H9 (cell line): ENCODE data around the gene MLIP. TPM values are rescaled to one million over a fixed set of nuclear protein-coding genes. Genes with fewer than 3 reads are reported as not detected.

ENCODE experiments used
- DNase-seq: peaks from one replicate; pipeline ENCODE4 v3.0.0-alpha.2; 2017
- H2AFZ ChIP-seq: one replicate; pipeline ENCODE4 v1.6.1; 2013; ENCODE audit warnings: mild to moderate bottlenecking, low read length, control low read depth, moderate library complexity
- H2AK5ac ChIP-seq: 2 replicates; pipeline ENCODE4 v1.6.1; 2013; ENCODE audit warnings: low read length, control low read depth, mixed read lengths; ENCODE audit not compliant: insufficient read length
- H2BK120ac ChIP-seq: one replicate; pipeline ENCODE4 v1.6.1; 2013; ENCODE audit warnings: low read depth, mild to moderate bottlenecking, low read length, control low read depth, inconsistent platforms; ENCODE audit not compliant: poor library complexity, severe bottlenecking
- H2BK12ac ChIP-seq: 2 replicates; pipeline ENCODE4 v1.6.1; 2013; ENCODE audit warnings: low read length, control low read depth, mixed read lengths, low read depth; ENCODE audit not compliant: insufficient read length
- H2BK15ac ChIP-seq: 2 replicates; pipeline ENCODE4 v1.6.1; 2013; ENCODE audit warnings: low read depth, low read length, control low read depth
- H2BK20ac ChIP-seq: one replicate; pipeline ENCODE4 v1.6.1; 2013; ENCODE audit warnings: low read depth, mild to moderate bottlenecking, low read length, control low read depth, inconsistent platforms; ENCODE audit not compliant: poor library complexity, severe bottlenecking
- H2BK5ac ChIP-seq: 2 replicates; pipeline ENCODE4 v1.6.1; 2013; ENCODE audit warnings: low read length, control low read depth, mixed read lengths; ENCODE audit not compliant: insufficient read length
- H3K14ac ChIP-seq: 2 replicates; pipeline ENCODE4 v1.6.1; 2013; ENCODE audit warnings: low read length, control low read depth; ENCODE audit not compliant: insufficient read depth
- H3K18ac ChIP-seq: 2 replicates; pipeline ENCODE4 v1.6.1; 2013; ENCODE audit warnings: low read depth, mild to moderate bottlenecking, mixed read lengths, low read length, control low read depth; ENCODE audit not compliant: insufficient read length
- H3K23ac ChIP-seq: 2 replicates; pipeline ENCODE4 v1.6.1; 2013; ENCODE audit warnings: low read length, control low read depth, mixed read lengths, low read depth; ENCODE audit not compliant: insufficient read length
- H3K23me2 ChIP-seq: 2 replicates; pipeline ENCODE4 v1.6.1; 2013; ENCODE audit warnings: low read depth, mild to moderate bottlenecking, mixed read lengths, low read length, control low read depth; ENCODE audit not compliant: insufficient read length, poor library complexity, severe bottlenecking
- H3K27ac ChIP-seq: 2 replicates; pipeline ENCODE4 v1.5.1; 2013; ENCODE audit warnings: low read length, control low read depth, mixed read lengths, low read depth; ENCODE audit not compliant: insufficient read length
- H3K27me3 ChIP-seq: 2 replicates; pipeline ENCODE4 v1.6.1; 2013; ENCODE audit warnings: low read length, control low read depth, inconsistent platforms; ENCODE audit not compliant: insufficient read depth
- H3K4ac ChIP-seq: 2 replicates; pipeline ENCODE4 v1.6.1; 2013; ENCODE audit warnings: low read depth, mild to moderate bottlenecking, control low read depth, inconsistent platforms, low read length, moderate library complexity
- H3K4me1 ChIP-seq: 2 replicates; pipeline ENCODE4 v1.6.1; 2013; ENCODE audit warnings: low read length, control low read depth, inconsistent platforms; ENCODE audit not compliant: insufficient read depth
- H3K4me2 ChIP-seq: 2 replicates; pipeline ENCODE4 v1.6.1; 2013; ENCODE audit warnings: low read length, control low read depth, mixed read lengths; ENCODE audit not compliant: insufficient read length, insufficient read depth
- H3K56ac ChIP-seq: 2 replicates; pipeline ENCODE4 v1.6.1; 2013; ENCODE audit warnings: low read depth, mild to moderate bottlenecking, mixed read lengths, low read length, control low read depth; ENCODE audit not compliant: insufficient read length
- H3K79me1 ChIP-seq: 2 replicates; pipeline ENCODE4 v1.6.1; 2013; ENCODE audit warnings: low read depth, mild to moderate bottlenecking, moderate library complexity, low read length, control low read depth, inconsistent platforms; ENCODE audit not compliant: insufficient read depth, poor library complexity, severe bottlenecking
- H3K79me2 ChIP-seq: 2 replicates; pipeline ENCODE4 v1.6.1; 2013; ENCODE audit warnings: low read length, control low read depth, inconsistent platforms; ENCODE audit not compliant: insufficient read depth
- H3K9ac ChIP-seq: 2 replicates; pipeline ENCODE4 v1.6.1; 2013; ENCODE audit warnings: low read length, control low read depth, mixed read lengths; ENCODE audit not compliant: insufficient read length; ENCODE audit errors: extremely low read depth
- H3K9me3 ChIP-seq: one replicate; pipeline ENCODE4 v1.6.1; 2013; ENCODE audit warnings: low read depth, low read length, inconsistent platforms; ENCODE audit not compliant: control insufficient read depth
- H3T11ph ChIP-seq: one replicate; pipeline ENCODE4 v1.6.1; 2013; ENCODE audit warnings: mild to moderate bottlenecking, low read length, control low read depth, inconsistent platforms
- H4K20me1 ChIP-seq: one replicate; pipeline ENCODE4 v1.6.1; 2013; ENCODE audit not compliant: control insufficient read depth, insufficient read length, insufficient read depth
- H4K5ac ChIP-seq: 2 replicates; pipeline ENCODE4 v1.6.1; 2013; ENCODE audit warnings: low read depth, mild to moderate bottlenecking, mixed read lengths, low read length, control low read depth; ENCODE audit not compliant: insufficient read length
- H4K8ac ChIP-seq: replicated peaks from 2 replicates; pipeline ENCODE4 v1.6.1; 2013; ENCODE audit warnings: low read length, control low read depth, mixed read lengths, low read depth; ENCODE audit not compliant: insufficient read length
- H4K91ac ChIP-seq: 2 replicates; pipeline ENCODE4 v1.6.1; 2013; ENCODE audit warnings: low read depth, mild to moderate bottlenecking, moderate library complexity, mixed read lengths, low read length, control low read depth; ENCODE audit not compliant: insufficient read length
- H3K27ac Mint-ChIP-seq, 3 experiments: 2 replicates in 2 of 3; 3 replicates in 1 of 3; pipeline ENCODE4 v1.8.0; 2020 to 2021; ENCODE audit warnings: mixed read lengths in 3 of 3, mild to moderate bottlenecking in 1 of 3, moderate library complexity in 1 of 3
- H3K27me3 Mint-ChIP-seq: 2 replicates; pipeline ENCODE4 v1.8.0; 2021; ENCODE audit warnings: low read depth, mild to moderate bottlenecking, moderate library complexity, mixed read lengths
- H3K36me3 Mint-ChIP-seq, 3 experiments: 2 replicates in 2 of 3; 3 replicates in 1 of 3; pipeline ENCODE4 v1.8.0; 2020 to 2021; ENCODE audit warnings: low read depth in 3 of 3, mixed read lengths in 3 of 3; ENCODE audit not compliant: insufficient read depth in 1 of 3
- H3K4me1 Mint-ChIP-seq, 2 experiments: 2 replicates each; pipeline ENCODE4 v1.8.0; 2020; ENCODE audit warnings: mixed read lengths in 2 of 2
- H3K4me3 Mint-ChIP-seq, 2 experiments: 2 replicates in 1 of 2; 3 replicates in 1 of 2; pipeline ENCODE4 v1.8.0; 2020 to 2021; ENCODE audit warnings: mild to moderate bottlenecking in 2 of 2, mixed read lengths in 2 of 2, moderate library complexity in 1 of 2
- H3K9me3 Mint-ChIP-seq, 2 experiments: 2 replicates in 1 of 2; 3 replicates in 1 of 2; pipeline ENCODE4 v1.8.0; 2020; ENCODE audit warnings: mild to moderate bottlenecking in 2 of 2, mixed read lengths in 2 of 2, moderate library complexity in 1 of 2
- CTCF ChIP-seq: fragments of 200-600 bp; sonication (generic); conservative IDR thresholded peaks from 3 replicates; pipeline ENCODE4 v1.8.0; 2021; ENCODE audit warnings: antibody characterized with exemption, mild to moderate bottlenecking
- WGBS: extraction: QIAGEN DNeasy Blood & Tissue Kit; methylation state at CpG from one replicate; pipeline ENCODE4 v1.1.7; 2013; ENCODE audit warnings: missing lambda C conversion rate, low lambda C conversion rate, mixed read lengths; ENCODE audit not compliant: insufficient read length; ENCODE audit errors: extremely low coverage; 5-methylcytosine and 5-hydroxymethylcytosine counted together
- total RNA-seq: library from RNA; stranded (reverse); gene quantifications from 2 replicates; pipeline ENCODE4 v1.2.1, GENCODE V29; 2021

Gene MLIP
- total RNA-seq, 1 experiment from 2014 or later = not detected

- Histone ChIP-seq H3K4me2 (no peak overlapping the region), H3K27ac (no peak overlapping the region), H3K4me1 (no peaks in the 10 kb centered on the region), H3K9ac (no peak overlapping the region), H4K20me1 (no peaks in the 10 kb centered on the region), H3K79me2 (no peaks in the 10 kb centered on the region), H3K23me2 (no peaks in the 10 kb centered on the region), H3K4ac (no peak overlapping the region), H3K14ac (no peak overlapping the region), H3T11ph (no peak overlapping the region), H3K56ac (no peak overlapping the region), H4K5ac (no peak overlapping the region), H3K9me3 (no peaks in the 10 kb centered on the region), H2BK12ac (no peak overlapping the region), H3K79me1 (no peaks in the 10 kb centered on the region), H4K8ac (no peak overlapping the region), H2BK120ac (no peak overlapping the region), H2BK20ac (no peak overlapping the region), H2AFZ (peak overlapping the region; percentile 29), H3K27me3 (no peaks in the 10 kb centered on the region), H2BK15ac (no peak overlapping the region), H2AK5ac (no peak overlapping the region), H3K23ac (no peak overlapping the region), H3K18ac (no peak overlapping the region), H4K91ac (no peak overlapping the region), H2BK5ac (no peak overlapping the region)
- Mint-ChIP-seq H3K4me3 (no peak overlapping the region), H3K27ac (no peak overlapping the region), H3K36me3 (no peaks in the 10 kb centered on the region), H3K4me1 (no peaks in the 10 kb centered on the region), H3K27me3 (no peaks in the 10 kb centered on the region), H3K9me3 (no peaks in the 10 kb centered on the region)
- no peak for TF ChIP-seq CTCF
- no CpG with 5 or more reads among the region's 2 CpGs for WGBS
- DNase-seq = no peak
These were observed 23.5 kb upstream of the MLIP start for GRCh38 chr6:54087721-54088120.
